A549 (cell line): Measurements from ENCODE around the gene TMIGD3.

Experiments used
- FOXS1 ChIP-seq: fragments of 250-450 bp; sonication (Bioruptor Pico); IDR thresholded peaks from 2 replicates; pipeline ENCODE4 v1.5.0; 2020; ENCODE audit warnings: mild to moderate bottlenecking, moderate library complexity
- POLR2AphosphoS2 ChIP-seq: conservative IDR thresholded peaks from 2 replicates; pipeline ENCODE4 v1.6.1; 2012; ENCODE audit warnings: low read length, improper control_type of control experiment, inconsistent platforms
- TF ChIP-seq, protein P1 (sequence below): fragments of >200 bp; sonication (Bioruptor Twin); formaldehyde crosslinking; IDR thresholded peaks from 3 replicates; pipeline ENCODE4 v1.5.1; 2016

DNA sequence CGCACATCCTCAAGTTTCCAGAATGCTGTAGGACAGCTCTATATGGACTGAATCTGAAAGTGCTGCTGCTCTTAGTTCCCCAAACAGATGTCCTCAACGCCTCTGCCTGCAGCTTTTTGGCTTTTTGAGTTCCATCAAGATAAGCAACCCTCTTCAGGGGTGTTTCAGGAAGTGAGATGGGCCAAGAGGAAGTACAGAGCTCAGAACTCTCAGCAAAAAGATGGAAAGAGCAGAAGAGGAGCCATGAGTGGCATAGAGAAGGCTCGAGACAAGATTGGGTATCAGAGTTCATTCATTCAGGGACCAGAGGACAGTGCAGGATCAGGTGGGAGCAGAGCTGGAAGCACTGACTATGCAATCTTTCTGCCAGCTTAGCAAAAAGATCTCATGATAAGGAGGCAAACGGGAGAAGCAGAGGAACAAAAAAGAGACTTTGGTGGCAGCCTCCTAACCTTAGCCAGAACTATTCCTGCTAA lies at the start of gene TMIGD3, which contains the start of gene ADORA3:
- TF ChIP-seq, protein P1, sequence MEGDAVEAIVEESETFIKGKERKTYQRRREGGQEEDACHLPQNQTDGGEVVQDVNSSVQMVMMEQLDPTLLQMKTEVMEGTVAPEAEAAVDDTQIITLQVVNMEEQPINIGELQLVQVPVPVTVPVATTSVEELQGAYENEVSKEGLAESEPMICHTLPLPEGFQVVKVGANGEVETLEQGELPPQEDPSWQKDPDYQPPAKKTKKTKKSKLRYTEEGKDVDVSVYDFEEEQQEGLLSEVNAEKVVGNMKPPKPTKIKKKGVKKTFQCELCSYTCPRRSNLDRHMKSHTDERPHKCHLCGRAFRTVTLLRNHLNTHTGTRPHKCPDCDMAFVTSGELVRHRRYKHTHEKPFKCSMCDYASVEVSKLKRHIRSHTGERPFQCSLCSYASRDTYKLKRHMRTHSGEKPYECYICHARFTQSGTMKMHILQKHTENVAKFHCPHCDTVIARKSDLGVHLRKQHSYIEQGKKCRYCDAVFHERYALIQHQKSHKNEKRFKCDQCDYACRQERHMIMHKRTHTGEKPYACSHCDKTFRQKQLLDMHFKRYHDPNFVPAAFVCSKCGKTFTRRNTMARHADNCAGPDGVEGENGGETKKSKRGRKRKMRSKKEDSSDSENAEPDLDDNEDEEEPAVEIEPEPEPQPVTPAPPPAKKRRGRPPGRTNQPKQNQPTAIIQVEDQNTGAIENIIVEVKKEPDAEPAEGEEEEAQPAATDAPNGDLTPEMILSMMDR = no peak
- TF ChIP-seq FOXS1 (CRISPR knock-in tag) (no peak), POLR2AphosphoS2 (no peak)
